ENCODE data around the gene UTS2B. TPM values are rescaled to one million over a fixed set of nuclear protein-coding genes. Genes with fewer than 3 reads are reported as not detected.

The UTS2B gene
- total RNA-seq, 1 experiment from 2014 or later = 4.7 TPM

GRCh38 chr3:191372122-191372521 is 41.8 kb upstream of the UTS2B start:
- H3K27ac ChIP-seq (ENCODE audit: low read depth, low read length, poor library complexity, severe bottlenecking) = no peak overlapping the region
- DNase-seq (ENCODE audit: low spot score) = no peak
- no TSS peak for BruUV-seq (replicated peaks)
- no peak for TF ChIP-seq CTCF (conservative IDR thresholded peaks at IDR 0.05; ENCODE audit: low read depth, low read length)
- no peak for TF ChIP-seq EZH2 (IDR thresholded peaks at IDR 0.05; ENCODE audit: borderline replicate concordance, low read depth, low read length, poor library complexity, severe bottlenecking)
- peaks cover 4% of the 10 kb centered on the region for H3K36me3 ChIP-seq (ENCODE audit: insufficient read depth, low read length, poor library complexity, severe bottlenecking)
- ChIA-PET POLR2A (ENCODE audit: low non-redundant PET) (no interaction called here), CTCF (no interaction called here)
- H3K27me3 ChIP-seq (replicated peaks; ENCODE audit: insufficient read depth, low read depth, low read length, poor library complexity) = no peaks in the 10 kb centered on the region
- H3K4me1 ChIP-seq (ENCODE audit: insufficient read depth, low read length, poor library complexity, severe bottlenecking) = peaks cover 39% of the 10 kb centered on the region
- intact Hi-C loops (cut with micrococcal nuclease; ENCODE audit: unreplicated experiment) = no loop called here
- no peaks in the 10 kb centered on the region for H3K9me3 ChIP-seq (ENCODE audit: low read depth, low read length, poor library complexity, severe bottlenecking)
- no peak overlapping the region for H3K4me3 ChIP-seq (ENCODE audit: low read depth, low read length, poor library complexity, severe bottlenecking)

GRCh38 chr3:191369616-191370010 is 39.3 kb upstream of the UTS2B start:
- Histone ChIP-seq H3K4me3 (ENCODE audit: low read depth, low read length, poor library complexity, severe bottlenecking) (no peak overlapping the region), H3K9me3 (ENCODE audit: low read depth, low read length, poor library complexity, severe bottlenecking) (no peaks in the 10 kb centered on the region), H3K27me3 (replicated peaks; ENCODE audit: insufficient read depth, low read depth, low read length, poor library complexity) (no peaks in the 10 kb centered on the region), H3K4me1 (ENCODE audit: insufficient read depth, low read length, poor library complexity, severe bottlenecking) (peaks cover 40% of the 10 kb centered on the region), H3K27ac (ENCODE audit: low read depth, low read length, poor library complexity, severe bottlenecking) (no peak overlapping the region), H3K36me3 (ENCODE audit: insufficient read depth, low read length, poor library complexity, severe bottlenecking) (peaks cover 4% of the 10 kb centered on the region)
- no peak for TF ChIP-seq EZH2 (IDR thresholded peaks at IDR 0.05; ENCODE audit: borderline replicate concordance, low read depth, low read length, poor library complexity, severe bottlenecking)
- no peak for TF ChIP-seq CTCF (conservative IDR thresholded peaks at IDR 0.05; ENCODE audit: low read depth, low read length)
- intact Hi-C loops (cut with micrococcal nuclease; ENCODE audit: unreplicated experiment) = no loop called here
- DNase-seq (ENCODE audit: low spot score) = no peak
- ChIA-PET CTCF (no interaction called here), POLR2A (ENCODE audit: low non-redundant PET) (no interaction called here)
- BruUV-seq (replicated peaks) = no TSS peak

- CTCF ChIA-PET = no interaction called here
- Histone ChIP-seq H3K9me3 (ENCODE audit: low read depth, low read length, poor library complexity, severe bottlenecking) (no peaks in the 10 kb centered on the region), H3K27ac (ENCODE audit: low read depth, low read length, poor library complexity, severe bottlenecking) (peak overlapping the region; percentile 4), H3K36me3 (ENCODE audit: insufficient read depth, low read length, poor library complexity, severe bottlenecking) (peaks cover 4% of the 10 kb centered on the region), H3K4me1 (ENCODE audit: insufficient read depth, low read length, poor library complexity, severe bottlenecking) (peaks cover 40% of the 10 kb centered on the region), H3K4me3 (ENCODE audit: low read depth, low read length, poor library complexity, severe bottlenecking) (no peak overlapping the region), H3K27me3 (replicated peaks; ENCODE audit: insufficient read depth, low read depth, low read length, poor library complexity) (no peaks in the 10 kb centered on the region)
- TF ChIP-seq EZH2 (IDR thresholded peaks at IDR 0.05; ENCODE audit: borderline replicate concordance, low read depth, low read length, poor library complexity, severe bottlenecking) (no peak), CTCF (conservative IDR thresholded peaks at IDR 0.05; ENCODE audit: low read depth, low read length) (no peak)
- no peak for DNase-seq (ENCODE audit: low spot score)
- intact Hi-C loops (cut with micrococcal nuclease; ENCODE audit: unreplicated experiment) = no loop called here
- no TSS peak for BruUV-seq (replicated peaks)
- POLR2A ChIA-PET (ENCODE audit: low non-redundant PET) = interaction anchor here (0.6 kb wide), 1 partner anchor 496 kb away, joined by 3 read pairs; no protein-coding TSS in a partner anchor
Measured at GRCh38 chr3:191368755-191369615, 38.7 kb upstream of the UTS2B start.

All from A673 (cell line).